Mesenteric fat pad (tissue), 1 donor: Measurements from ENCODE around the gene PIGQ. TPM values are rescaled to one million over a fixed set of nuclear protein-coding genes. Genes with fewer than 3 reads are reported as not detected.

Source experiments
- DNase-seq: peaks from one replicate; pipeline ENCODE4 v3.0.0-alpha.2; 2020; ENCODE audit warnings: low spot score
- total RNA-seq: library from RNA; stranded (reverse); fragmentation: NEBNext Ultra II Directional; extraction: Animal tissue kit (Norgen Biotek cat#: 25700); gene quantifications from one replicate; pipeline ENCODE4 v1.2.1, GENCODE V29; 2021
- donor health status: DM: yes; HTN: yes; CAD: no.

The PIGQ gene
- total RNA-seq, 1 donor from 2014 or later = 32.4 TPM

DNA sequence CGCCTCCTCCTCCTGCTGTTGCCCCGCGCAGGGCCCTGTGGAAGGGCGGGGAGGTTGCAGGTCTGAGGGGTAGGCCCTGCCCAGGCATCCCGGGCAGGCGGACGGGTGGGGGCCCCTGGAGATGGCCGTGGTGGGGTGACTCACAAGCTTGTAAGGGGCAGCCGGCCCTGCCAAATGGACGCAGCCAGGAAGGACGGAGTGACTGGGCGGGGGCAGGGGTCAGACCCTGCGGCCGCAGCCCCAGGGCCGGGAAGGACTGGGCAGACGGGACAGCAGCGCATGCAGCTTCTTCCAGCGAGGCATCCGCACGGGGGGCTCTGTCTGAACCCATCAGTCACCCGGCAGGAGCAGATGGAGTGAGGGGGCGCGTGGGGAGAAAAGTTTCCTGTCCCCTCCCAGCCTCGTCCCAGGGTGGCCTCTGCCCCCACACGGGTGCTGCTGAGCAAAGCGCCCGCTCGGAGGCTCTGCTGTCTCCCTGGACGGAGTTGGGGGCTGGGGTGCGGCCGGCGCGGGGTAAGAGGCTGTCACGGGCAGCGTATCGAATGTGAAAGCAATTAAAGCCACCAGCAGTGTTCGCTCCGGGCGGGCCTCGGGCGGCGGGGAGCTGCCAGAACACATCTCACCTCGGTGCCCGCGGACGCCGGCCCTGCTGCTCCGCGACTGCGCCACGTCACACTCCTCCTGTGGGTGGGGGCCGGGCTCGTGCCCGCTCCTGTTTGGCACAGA is 15.0 kb upstream of the PIGQ start:
- DNase-seq = no peak

DNA sequence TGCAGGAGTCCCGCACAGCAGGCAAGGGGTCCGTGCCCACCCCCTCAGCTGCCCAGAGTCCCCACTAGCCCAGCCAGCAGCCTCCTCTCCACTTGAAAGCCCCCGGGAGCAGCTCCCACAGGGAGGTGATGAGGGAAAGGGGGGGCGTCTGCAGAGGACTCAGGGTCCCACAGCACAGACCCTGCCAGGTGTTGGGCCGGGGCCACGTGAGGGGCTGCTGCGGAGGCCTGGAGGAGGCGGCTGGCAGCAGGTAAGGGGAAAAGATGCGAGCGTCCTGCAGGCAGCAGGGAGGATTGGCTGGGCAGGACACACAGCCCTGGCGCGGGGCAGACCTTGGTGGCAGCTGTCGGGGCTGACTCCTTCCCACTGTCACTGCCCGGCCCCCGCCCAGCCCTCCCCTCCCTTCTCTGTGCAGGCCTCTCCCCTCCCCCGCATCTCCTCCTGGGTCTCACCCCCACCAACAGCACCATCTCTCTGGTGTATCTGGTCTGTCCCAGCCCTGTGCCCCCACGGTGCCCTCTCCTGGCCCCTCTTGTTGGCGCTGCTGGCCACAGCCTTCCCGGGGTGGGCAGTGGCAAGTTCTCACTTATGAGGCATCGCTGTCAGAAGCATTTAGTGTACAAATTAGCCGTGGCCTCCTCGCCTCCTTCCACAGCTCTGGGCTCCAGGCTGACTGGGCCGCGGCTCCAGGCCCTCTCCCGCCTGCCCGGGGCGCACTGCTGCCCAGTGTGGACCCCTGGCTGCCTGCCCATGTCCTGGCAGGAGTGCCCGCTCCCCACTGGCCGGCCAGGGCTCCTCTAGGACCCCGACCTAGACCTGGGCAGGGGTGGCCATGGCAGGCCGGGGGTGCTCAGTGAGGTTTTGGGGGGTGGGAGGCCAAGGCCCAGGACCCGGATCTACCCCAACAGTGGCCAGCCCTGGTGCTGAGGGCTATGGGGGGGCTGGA is 14.0 kb upstream of the PIGQ start:
- no peak for DNase-seq

DNA sequence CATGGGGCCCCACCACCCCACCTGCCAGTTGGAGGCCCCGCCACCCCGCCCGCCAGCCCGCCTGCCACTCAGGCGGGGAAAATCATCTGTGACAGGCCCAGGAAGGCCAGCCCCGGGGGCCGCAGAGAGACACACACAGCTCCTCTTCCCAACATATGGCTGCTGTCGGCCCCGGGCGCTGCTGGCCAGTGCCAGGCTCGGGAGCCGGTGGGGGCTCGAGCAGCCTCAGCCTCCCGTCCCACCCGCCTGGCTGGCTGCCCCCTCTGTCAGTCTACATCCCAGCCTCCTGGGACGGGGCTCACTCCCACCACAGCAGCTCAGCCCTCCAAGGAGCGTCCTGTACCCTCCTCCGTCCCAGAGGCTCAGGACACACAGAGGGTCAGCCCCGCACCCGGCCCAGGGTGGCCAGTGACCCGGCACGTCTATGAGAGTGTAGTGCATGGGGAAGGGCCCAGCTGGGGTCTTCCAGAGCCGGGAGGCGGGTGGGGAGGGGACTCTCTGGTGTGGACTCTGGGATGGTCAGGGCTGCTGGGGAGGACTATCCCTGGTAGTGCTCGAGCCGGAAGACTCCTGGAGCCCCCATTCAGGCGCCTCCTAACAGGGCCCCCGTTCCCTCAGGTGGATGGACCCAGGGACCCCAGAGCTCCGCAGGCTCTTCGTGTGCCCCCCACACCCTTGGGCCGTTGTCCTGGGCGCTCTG is 13.1 kb upstream of the PIGQ start:
- no peak for DNase-seq

DNA sequence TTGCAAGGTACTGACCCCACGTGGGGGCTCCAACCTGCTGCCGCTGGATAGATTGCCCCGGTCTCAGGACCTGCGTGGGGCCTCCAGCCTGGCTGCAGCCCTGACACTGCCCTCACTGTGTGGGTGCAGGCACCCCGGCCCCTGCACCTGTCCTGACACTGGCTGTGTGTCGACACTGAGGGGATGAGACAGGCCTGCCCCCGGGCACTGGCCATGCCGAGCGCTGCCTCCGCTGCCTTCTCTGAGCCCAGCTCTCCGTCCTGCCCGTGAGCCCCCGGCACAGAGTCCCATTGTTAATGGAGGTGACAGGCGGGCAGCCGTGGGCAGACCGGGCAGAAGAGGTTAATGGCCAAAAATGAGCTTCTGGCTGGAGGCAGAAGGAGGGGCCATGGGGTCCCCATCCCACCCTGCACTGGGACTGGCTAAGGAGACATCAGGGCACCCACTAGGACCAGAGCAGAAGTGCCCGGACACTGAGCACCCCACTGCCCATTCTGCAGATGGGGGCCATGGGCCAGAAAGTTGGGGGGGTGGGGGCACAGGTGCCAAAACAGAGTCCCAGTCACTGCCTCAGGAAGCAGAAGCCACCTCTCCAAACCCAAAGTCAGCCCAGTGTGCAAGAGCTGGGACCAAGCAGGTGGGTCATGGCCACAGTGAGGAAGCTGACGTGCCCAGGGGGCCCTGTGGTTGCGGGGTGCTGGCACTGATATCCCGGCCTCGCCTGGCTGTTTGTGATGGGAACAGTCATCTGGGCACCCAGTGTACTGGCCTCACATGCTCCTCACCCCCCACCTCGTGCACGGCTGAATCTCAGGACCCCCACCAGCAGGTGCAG is 12.1 kb upstream of the PIGQ start:
- DNase-seq = no peak

DNA sequence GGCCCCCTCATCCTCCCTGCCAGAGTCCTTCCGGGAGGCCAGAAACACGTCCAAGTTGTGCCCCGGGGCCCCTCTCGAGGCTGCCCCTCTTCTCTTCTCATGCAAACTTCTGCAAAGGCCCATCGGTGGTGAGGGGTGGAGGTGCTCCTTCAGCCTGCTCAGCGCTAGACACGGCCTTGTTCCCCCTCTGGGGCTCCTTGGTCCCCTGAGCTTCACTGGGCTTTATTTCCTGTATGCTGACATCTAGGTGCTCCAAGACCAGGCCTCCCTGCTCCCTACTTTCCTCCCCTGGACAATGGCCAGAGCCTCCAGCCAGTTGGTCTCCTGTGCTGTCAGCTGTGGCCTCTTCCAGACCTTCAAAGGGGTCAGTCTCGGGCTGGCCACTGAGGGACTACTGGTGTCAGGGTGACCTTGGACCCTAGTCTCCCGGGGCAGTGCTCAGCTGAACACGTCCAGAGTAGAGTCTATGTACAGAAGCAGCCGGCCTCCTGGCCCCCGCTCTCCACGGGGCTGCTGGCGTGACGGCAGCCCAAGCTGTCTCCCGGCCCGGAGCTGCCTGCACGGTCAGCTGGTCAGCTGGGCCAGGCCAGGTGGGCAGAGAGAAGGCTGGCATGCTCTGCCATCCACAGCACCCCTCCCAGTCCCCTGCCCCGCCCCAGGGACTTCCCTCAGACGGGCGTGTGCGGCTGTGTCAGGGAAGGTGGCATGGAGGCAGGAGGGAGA is 11.3 kb upstream of the PIGQ start:
- no peak for DNase-seq

DNA sequence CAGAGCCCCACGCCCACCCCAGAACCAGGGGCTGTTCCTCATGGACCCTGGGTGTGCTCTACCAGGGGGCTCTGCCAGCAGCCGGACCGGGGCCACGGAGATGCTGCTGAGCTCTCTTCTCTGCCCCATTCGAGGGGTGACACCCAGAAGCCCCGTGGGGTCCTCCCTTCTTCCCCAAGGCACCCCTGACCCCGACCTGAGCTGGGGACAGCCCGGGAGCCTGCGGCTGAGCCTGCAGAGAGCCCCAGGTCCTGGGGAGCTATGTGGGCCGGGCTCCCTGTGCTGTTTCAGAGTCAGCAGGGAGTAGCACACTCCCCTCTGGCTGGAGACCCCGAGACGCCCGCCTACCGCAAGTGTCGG is 10.8 kb upstream of the PIGQ start:
- no peak for DNase-seq

DNA sequence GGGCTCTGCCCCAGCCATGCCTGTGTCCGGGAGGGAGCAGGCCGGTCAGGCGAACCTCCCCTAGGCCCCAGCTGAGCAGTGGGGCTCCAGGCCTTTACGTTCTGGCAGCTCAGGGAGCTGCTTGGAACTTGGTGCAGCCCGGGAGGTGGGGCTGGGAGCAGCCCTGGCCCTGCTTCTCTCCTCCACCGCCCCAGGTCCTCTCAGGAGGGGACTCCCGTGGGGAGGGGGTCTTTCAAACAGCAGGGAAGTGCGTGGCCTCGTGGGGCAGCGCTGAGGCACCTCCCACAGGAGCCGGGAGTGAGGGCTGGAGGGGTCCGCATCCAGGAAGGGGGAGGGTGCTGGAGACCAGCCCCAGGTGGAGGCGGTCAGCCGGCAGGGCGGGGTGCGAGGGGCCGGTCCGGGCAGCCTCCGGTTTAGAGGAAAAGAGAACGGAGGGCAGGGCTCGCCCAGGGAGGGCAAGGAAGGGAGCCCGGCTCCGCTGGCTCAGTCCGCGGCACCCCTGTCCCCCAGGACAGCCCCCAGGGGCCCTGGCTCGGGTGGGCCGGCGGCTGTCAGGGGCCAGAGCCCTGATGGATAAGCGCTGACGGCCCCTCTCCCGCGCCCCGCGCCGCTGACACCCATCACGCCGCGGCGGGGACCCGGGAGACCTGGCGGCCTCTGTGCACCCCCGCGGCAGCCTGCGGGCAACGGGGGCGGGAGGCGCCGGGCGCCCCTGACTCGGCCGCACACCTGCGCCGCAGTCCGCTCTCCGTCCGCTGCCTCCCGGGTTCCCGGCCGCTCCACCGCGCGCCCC is 10.2 kb upstream of the PIGQ start:
- DNase-seq = no peak

DNA sequence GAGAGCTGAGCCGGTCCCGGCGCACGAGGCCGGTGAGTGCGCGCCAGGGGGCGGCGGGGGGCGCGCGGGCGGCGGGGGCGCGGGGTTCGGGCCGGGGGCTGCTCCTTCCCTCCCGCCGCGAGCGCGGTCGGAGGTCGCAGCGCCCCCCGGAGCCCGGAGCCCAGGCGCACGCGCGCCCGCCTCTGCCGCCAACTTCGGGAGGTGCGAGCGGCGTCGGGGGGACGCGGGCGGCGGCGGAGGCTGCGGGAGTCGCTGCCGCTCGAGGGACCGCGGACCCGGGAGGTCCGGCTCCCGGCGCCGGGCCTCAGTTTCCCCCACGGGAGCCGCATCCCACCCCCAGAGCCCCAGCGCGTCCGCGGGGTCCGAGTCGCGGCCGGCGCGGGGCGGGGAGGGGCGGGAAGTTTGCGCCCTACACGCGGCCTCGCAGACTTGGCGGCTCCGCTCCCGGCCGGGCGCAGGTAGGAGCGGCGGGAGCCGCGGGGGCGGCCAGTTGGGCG is 9.5 kb upstream of the PIGQ start, which contains the start of gene PRR35:
Gene PRR35, plus strand, starts transcription at position 191 of the 497 bp plus-strand sequence. CDS start 2,901 bp downstream, outside the sequence.
- DNase-seq = no peak

DNA sequence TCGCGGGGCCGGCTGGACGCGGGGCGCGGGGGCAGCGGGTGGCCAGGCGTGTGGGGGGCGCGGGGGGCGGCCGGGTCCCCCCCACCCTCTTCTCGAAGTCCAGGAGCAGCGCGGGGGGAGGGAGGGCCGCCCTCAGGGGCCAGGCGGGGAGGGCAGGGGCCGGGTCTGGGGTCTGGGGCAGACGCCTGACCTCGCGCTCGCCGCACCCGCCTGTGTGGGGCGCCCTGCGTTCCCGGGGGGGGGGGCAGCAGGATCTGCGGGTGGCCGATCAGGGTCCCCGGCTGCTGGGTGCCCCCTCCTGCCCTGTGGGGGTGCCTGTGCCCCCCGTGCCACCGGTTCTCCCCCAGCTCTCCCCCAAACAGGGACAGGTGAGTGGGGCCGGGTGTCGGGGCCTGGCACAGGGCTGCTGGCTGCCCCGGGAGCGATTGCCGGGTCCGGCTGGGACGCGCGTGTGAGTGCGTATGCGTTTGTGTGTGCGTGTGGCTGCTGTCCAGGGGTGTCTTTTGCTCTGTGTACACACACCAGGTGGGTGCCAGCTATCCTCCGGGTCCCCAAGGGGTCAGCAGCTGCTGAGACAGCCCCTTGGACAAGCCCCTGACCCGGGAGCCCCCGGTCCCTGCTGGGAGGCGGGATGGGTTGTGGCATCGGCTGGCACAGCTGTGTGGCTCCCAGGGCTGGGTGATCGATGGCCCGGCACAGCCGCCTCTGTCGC is 8.9 kb upstream of the PIGQ start:
- no peak for DNase-seq

DNA sequence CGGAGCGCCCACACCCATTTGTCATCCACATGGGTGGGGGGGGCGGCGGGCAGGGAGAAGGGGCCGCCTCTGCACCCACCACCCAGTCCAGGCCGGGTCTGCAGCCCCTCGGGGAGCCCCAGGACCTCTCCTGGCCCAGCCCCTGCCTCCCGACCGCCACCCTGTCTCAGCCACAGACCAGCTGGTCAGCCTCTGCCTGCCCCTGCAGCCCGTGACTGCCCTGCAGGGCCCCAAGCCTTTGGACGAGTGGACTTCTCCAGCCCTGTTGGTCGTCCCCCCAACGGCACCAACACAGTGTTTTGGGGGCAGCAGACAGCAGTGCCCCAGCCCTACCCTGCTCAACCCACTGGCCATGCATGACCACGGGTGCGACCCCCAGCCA is 8.4 kb upstream of the PIGQ start:
- no peak for DNase-seq

DNA sequence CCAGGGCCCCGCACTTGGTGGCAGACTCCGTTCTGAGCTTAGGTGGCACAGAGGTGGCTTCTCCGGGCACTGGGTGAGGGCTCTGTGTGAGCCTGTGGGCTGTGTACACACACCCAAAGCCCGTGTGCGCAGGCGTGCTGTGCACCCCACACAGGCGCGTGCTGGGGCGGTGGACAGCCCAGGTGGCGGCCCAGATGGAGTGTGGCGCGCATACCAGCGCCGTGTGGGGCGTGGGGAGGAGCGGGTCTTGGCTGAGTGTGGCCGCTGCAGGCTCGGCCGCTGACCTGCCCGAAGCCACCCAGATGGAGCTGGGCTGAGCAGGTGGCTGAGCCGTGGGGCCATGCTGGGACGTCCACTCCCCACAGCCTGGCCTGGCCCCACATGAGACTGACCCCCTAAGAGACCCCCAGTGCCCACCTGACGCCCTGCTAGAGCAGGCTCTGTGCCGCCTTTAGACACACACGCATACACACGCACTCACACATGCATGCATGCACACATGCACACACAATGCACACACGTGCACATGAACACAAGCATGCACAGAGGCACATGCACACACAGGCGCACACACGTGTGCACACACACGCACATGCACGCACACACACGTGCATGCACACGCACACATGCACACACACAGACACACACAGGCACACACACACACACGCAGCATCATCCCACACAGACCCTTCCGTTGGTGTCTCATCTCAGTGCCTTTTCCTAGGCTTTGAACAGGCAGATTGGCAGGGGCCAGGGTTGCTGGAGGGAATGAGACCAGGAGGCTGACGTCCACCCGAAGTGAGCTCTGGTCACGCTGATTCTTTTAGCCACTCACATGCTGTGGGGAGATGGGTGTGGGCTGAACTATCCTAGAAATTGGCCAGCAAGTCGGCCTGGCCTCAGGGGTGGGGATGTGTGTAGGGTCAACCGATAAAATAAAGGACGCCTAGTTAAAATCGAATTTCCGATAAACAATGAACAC is 7.5 kb upstream of the PIGQ start:
- DNase-seq = no peak

DNA sequence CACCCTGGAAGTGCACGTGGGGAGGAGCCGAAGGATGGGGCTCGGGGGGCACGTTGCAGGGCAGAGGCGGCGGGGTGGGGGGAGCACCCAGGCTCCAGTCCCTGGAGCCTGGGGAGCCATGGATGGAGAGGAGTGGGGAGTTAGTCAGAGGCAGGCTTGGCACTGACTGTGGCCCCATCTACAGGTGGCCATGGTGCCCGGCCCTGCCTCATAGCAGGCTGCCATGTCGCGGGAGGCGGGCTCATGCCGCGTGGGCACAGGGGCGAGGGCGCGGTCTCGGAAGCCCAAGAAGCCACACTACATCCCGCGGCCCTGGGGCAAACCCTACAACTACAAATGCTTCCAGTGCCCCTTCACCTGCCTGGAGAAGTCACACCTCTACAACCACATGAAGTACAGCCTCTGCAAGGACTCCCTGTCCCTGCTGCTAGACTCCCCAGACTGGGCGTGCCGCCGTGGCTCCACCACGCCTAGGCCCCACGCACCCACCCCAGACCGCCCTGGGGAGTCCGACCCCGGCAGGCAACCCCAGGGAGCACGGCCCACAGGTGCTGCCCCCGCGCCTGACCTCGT is 6.6 kb upstream of the PIGQ start:
- no peak for DNase-seq

DNA sequence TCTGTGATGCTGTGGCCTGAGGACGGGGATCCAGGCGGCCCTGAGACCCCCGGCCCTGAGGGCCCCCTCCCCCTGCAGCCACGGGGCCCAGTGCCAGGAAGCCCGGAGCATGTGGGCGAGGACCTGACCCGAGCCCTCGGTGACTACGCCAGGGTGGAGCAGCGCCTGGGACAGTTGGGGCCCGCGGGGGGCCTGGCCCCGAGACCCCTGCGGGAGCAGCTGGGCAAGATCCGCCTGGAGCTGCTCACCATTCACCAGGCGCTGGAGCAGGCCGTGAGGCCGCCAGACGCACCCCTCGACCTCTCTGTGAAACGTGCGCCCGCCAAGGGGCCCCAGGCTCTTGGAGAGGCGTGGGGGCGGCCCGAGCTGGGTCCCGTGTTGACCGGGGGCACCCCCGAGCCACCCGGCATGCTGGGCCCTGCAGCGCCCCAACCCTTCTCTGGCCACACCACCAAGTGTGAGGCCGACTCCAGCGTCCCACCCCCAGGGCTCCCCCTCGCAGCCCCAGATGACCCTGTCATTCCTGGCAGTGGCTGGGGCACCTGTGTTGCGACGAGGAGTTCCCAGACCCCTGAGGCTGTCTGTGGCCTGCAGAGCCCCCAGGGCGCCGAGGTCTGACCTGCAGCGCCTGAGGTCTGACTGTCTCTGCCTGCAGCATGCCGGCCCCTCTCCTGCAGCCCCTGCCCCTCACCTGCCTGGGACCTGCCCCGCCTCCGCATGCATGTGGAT is 4.9 kb upstream of the PIGQ start:
- no peak for DNase-seq

DNA sequence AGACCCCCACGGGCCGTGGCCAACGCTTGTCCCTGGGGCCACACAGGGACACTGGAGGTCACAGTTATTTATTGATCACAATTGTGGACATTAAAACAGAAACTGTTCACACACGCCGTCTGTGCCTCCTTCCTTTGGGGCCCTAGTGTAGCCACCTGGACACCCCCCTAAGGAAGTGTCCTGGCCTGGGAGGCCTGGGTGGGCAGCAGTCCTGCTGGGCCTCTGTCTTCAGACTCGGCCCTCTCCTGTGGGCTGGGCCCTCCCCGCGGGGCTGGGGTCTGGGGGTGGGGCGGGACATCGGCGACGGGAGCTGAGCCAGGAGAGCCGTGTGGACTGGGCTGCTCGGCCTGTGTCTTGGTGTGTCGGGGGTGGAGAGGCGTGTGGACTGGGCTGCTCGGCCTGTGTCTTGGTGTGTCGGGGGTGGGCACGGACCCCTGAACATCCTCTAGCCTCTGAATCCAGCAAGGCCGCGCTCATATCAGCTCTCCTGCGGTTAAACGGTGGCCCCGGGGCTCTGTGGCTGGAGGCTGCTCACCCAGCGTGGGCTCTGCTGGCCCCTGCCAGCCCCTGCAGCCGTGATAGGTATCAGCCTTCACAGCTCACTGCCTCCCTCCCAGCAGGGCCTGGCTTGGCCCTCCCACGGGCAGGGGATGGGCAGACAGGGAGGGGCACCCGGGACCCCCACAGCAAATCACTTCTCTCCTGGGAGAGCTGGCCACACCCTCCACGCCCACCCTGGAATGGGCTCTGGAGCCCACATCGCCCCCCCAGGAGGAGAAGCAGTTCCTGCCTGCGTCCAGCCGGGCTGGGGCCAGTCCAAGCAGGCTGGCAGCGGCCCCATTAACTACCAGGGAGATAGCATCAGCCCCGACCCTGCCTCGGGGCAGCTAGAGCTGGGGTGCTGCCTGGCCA is 4.1 kb upstream of the PIGQ start:
- DNase-seq = no peak
